SK-N-SH (cell line): ENCODE results near the gene HMG20A.

Experiments
- CTCF ChIP-seq: fragments of 200-600 bp; sonication (generic); IDR thresholded peaks from 2 replicates; pipeline ENCODE4 v1.6.1; 2017; ENCODE audit warnings: antibody characterized with exemption, mild to moderate bottlenecking, moderate library complexity
- IRF3 ChIP-seq: fragments of 150-350 bp; IDR thresholded peaks from 2 replicates; pipeline ENCODE4 v1.6.1; 2016; ENCODE audit warnings: mild to moderate bottlenecking, low read depth, low read length
- MEF2A ChIP-seq: IDR thresholded peaks from 2 replicates; pipeline ENCODE4 v1.4.0; 2012; ENCODE audit warnings: low read depth, borderline replicate concordance
- TAF1 ChIP-seq: IDR thresholded peaks from 2 replicates; pipeline ENCODE4 v1.6.1; 2012; ENCODE audit warnings: low read depth, mild to moderate bottlenecking, low read length, moderate library complexity, borderline replicate concordance
- USF2 ChIP-seq: fragments of 150-350 bp; IDR thresholded peaks from 2 replicates; pipeline ENCODE4 v1.6.1; 2017; ENCODE audit warnings: antibody characterized with exemption, low read length, low read depth, borderline replicate concordance

- no peak for TF ChIP-seq CTCF
- no peak for TF ChIP-seq MEF2A
- TF ChIP-seq USF2, result no peak
- no peak for TF ChIP-seq IRF3
- TF ChIP-seq TAF1, result no peak
Observed at GRCh38 chr15:77410701-77411618, 9.7 kb upstream of the HMG20A start.
